ENCODE results near the gene PCK2.
"Not testable (repeated sequence)": the region's sequence is repeated elsewhere in the genome, so short reads cannot be mapped to it uniquely, and the experiment has no call there.

Gene PCK2

GRCh38 chr14:24098927-24099813, 5.1 kb downstream of the PCK2 start:
- DNase-seq (ENCODE audit: low spot score) = no peak
- in situ Hi-C loops (cut with MboI; ENCODE audit: low sequenced_read_pairs, unreplicated experiment) = no loop called here
- no peak for TF ChIP-seq CTCF (IDR thresholded peaks at IDR 0.05; ENCODE audit: borderline replicate concordance, control extremely low read depth, extremely low read depth, insufficient read depth, missing control alignments)

GRCh38 chr14:24100197-24100981, 6.3 kb downstream of the PCK2 start:
- DNase-seq (ENCODE audit: low spot score) = no peak
- in situ Hi-C loops (cut with MboI; ENCODE audit: low sequenced_read_pairs, unreplicated experiment) = no loop called here
- TF ChIP-seq CTCF (IDR thresholded peaks at IDR 0.05; ENCODE audit: borderline replicate concordance, control extremely low read depth, extremely low read depth, insufficient read depth, missing control alignments) = no peak

- in situ Hi-C loops (cut with MboI; ENCODE audit: low sequenced_read_pairs, unreplicated experiment) = no loop called here
- no peak for DNase-seq (ENCODE audit: low spot score)
- TF ChIP-seq CTCF (IDR thresholded peaks at IDR 0.05; ENCODE audit: borderline replicate concordance, control extremely low read depth, extremely low read depth, insufficient read depth, missing control alignments) = no peak
Measured at GRCh38 chr14:24100982-24101494, 6.9 kb downstream of the PCK2 start.

GRCh38 chr14:24102357-24103048, 8.4 kb downstream of the PCK2 start:
- in situ Hi-C loops (cut with MboI; ENCODE audit: low sequenced_read_pairs, unreplicated experiment) = no loop called here
- no peak for DNase-seq (ENCODE audit: low spot score)
- TF ChIP-seq CTCF (IDR thresholded peaks at IDR 0.05; ENCODE audit: borderline replicate concordance, control extremely low read depth, extremely low read depth, insufficient read depth, missing control alignments) = no peak

GRCh38 chr14:24103451-24103850, 9.3 kb downstream of the PCK2 start:
- in situ Hi-C loops (cut with MboI; ENCODE audit: low sequenced_read_pairs, unreplicated experiment) = no loop called here
- DNase-seq (ENCODE audit: low spot score) = no peak

GRCh38 chr14:24105609-24106239, 11.6 kb downstream of the PCK2 start:
- DNase-seq (ENCODE audit: low spot score); in situ Hi-C loops (cut with MboI; ENCODE audit: low sequenced_read_pairs, unreplicated experiment): not testable (repeated sequence)

More at GRCh38 chr14:24103451-24103850, 9.3 kb downstream of the PCK2 start:
- TF ChIP-seq CTCF (IDR thresholded peaks at IDR 0.05; ENCODE audit: borderline replicate concordance, control extremely low read depth, extremely low read depth, insufficient read depth, missing control alignments) = no peak
